HG03175 (cell line): ENCODE data around the gene PRR35.

Source experiments
- ATAC-seq: cut with Tn5 transposase; IDR thresholded peaks from one replicate; pipeline ENCODE4 v1.9.1; 2021; ENCODE audit warnings: mild to moderate bottlenecking, moderate library complexity; ENCODE audit not compliant: unreplicated experiment

PRR35 gene

GRCh38 chr16:527015-527903 lies 32.9 kb upstream of the PRR35 start, which contains the start of gene CAPN15:
TSS of gene CAPN15 (plus strand) at chr16:527712. CDS start at chr16:546839, 19,127 bp downstream.
- peak; percentile 68 for ATAC-seq

DNA sequence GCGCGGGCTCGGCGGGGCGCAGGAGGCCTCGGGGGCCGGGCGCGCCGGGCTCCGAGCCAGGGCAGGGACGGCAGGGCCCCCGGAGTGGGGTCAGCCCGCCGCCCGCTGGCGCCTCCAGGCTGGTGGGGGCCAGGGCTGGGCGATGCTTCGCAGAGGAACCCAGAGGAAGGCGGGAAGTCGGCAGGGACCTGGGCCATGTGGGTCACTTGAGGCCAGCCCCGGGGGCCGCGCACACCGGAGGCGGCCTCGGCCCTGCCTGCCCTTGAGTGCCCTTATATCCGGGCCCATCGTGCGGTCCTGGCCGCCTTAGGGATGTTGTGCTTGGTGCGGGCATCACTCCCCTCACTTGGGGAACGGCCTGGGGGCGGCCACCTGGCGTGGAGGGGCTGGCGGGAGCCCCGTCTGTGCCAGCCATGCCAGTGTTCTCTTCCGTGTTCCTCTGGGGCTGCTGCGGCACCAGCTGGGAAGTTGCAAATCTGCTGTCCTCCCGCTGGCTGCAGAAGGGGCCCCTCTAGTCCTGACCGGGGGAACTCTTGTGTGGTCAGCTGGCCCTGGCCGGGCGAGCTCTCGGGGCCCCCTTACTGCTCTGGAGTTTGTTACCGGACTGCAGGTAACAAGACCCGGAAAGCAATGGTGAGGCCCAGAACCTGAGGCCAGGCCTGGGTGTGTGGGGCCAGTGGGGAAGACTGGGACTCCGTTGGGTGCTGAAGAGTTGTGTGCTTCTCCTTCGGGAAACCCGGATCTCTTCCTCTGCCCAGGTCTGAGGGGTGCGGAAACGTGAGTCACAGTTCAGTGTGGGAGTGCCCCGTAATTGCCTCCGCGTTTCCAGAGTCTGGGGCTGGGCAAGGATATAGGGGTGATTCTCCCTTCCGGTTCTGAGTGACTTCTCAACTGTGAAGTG lies 31.8 kb upstream of the PRR35 start:
- ATAC-seq: peak; percentile 8

DNA sequence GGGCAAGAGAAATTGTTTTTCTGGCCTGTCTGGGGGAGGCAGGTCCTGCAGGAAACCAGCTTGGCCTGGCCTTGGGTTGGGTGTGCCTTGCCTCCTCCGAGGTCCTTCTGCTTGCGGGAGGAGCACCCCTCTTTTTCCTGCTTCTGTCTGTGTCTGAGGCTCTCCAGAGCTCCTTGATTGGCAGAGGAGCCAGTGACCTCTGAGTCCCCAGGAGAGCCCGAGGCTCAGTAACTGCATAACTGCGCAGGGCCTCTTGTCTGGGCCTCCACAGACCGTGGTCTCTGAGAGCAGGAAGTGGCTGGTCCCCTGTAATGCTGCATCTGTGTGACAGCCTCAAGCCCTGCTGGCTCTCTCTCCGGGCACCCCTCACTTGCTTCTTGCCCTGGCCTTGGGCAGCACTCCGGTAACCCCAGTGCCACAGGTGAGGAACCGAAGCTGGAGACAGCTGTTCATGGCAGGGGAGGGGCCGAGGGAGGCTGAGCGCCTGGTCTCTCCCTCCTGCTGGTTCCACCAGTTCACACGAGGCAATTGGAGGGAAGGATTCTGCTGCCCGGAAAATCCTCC lies 31.1 kb upstream of the PRR35 start:
- no peak for ATAC-seq

- no peak for ATAC-seq
Observed at GRCh38 chr16:530111-530817, 29.9 kb upstream of the PRR35 start.

DNA sequence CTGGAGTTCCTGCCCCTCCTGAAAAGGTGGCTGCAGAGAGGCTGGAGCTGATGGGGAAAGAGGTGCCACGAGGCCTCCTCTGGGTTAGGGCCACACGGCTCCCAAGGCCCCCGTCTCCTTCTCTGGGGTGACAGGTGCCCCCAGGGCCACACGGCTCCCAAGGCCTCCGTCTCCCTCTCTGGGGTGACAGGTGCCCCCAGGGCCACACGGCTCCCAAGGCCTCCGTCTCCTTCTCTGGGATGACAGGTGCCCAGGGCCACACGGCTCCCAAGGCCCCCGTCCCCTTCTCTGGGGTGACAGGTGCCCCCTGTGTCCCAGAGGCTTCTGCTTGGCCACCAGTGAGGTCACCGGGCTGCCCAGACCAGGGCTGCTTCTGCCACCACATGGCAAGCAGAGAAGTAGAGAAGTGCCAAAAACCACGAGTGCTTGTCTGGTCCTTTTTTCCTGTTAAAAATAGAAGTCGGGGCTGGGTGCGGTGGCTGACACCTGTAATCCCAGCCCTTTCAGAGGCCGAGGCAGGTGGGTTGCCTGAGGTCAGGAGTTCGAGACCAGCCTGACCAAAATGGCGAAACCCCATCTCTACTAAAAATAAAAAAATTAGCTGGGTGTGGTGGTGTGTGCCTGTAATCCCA lies 28.6 kb upstream of the PRR35 start:
- ATAC-seq: no peak

GRCh38 chr16:533391-534123 lies 26.6 kb upstream of the PRR35 start:
- ATAC-seq: no peak

DNA sequence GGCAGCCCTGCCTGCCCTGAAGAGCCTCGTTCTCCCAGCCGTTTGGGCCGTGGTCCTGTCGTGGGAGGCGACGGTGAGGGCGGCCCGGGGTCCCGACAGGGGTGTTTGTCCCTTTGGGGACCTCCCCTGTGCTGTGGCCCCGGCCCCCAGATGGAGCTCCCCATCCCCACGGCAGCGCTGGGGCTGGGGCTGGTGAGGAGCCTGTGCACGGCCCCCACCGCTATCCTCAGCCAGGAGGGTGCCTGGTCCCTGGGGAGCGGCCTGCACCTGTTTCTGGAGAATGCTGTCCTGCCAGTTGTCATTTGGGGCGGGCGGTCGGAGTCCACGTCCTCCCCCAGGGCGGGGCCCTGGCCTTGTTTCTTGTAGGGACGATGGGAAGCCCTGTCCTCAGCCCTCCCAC lies 26.1 kb upstream of the PRR35 start:
- no peak for ATAC-seq

- ATAC-seq: no peak
Observed at GRCh38 chr16:534856-535445, 25.2 kb upstream of the PRR35 start.

DNA sequence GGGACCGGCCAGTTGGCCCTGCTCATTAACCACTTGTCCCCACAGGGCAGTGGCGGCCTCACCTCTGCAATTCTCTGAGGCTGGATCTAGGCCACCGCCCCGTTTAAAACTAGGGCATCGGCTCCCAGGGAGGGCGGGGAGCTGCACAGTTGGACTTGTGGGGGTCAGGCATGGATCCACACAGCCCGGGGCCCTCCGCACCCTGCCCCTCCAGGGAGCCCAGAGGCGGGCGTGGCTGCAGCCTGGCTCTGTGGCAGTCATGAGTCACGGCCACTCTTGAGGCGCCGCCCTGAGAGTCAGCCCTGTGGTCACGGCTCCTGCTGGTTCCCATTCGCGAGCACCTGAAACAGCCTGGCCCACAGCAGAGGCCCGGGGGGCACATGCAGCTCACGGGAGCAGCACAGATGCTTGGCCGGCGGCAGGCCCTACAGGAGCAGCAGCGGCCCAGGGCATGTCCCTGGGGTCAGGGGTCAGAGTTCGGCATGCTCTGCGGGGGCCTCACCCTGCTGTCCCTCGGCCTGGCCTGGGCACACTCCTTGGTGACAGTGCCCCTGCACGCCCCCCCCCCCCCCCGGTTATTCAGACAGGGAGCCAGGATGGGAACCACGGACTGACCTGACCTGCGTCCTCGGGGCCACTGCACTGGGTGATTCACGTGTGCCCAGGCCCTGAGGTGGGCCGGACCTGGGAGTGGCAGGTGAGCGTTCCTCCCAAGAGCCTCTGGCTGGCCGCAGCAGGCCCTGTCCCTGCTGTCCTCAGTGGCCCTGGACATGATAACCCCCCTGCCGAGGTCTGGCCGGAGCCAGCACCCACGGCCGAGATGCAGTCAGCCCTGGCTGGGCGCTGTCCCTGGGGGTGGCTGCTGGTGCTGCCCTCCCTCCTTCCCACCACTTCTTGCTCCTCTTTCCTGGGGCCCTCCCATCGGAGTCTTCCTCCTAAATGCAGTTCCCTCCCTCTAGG lies 24.5 kb upstream of the PRR35 start:
- ATAC-seq: no peak

DNA sequence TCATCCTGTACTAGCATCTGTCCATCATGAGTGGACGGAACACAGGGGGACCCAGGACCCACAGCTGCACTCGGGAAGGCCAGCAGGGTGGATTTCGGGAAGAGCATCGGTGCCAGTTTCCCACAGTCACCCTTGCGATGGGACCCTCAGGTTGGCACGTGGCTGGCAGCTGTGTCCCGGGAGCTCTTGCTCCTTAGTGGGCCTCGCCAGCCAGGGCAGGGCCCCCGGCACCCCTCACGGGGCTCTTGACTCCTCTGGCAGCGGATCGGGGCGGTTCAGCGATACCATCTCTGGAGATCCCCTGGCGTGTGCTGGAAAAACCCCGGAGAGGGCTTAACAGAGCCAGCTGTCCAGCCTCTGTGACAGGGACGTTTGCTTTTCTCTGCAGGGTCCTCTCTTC lies 23.4 kb upstream of the PRR35 start:
- no peak for ATAC-seq

DNA sequence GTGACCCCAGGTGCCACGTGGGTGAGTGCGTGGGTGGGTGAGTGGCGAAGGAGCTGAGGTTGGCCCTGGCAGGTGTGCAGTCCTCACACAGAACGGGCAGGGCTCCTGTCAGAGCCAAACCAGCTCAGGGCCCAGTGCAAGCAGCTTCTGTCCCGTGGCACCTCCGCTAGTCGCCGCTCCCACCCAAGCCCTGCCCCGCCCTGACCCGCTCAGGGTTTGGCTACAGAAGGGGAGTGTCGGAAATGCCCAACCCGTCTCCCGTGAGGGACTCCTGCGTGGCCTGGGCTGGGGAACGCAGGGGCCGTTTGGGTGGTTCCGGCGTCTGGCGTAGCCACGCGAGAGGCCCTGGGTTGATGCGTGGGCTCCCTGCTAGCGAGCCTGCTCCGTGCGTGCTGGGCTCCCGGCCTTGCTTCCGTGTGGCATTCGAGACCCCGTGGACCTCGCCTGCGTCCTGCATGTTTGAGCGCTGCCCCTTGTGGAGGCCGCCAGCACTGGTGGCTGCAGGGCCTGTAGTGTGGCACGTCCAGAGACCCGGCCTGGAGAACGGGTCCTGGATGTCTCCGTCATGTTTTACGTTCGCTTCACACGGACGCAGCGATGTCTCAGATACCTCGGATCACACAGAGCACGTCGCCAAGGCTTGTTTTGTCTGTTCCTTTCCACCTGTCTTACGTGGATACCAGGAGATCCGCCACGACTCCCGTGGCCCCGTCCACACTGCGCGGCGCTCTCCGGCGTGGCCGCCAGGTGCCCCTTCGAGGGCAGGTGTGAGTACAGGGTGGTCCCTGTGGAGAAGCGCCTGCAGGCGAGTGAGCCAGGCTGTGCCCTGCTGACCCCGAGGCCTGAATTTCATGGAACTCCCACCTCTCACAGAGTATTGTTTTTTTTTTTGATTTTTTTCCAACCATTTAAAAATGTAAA lies 22.5 kb upstream of the PRR35 start:
- no peak for ATAC-seq

GRCh38 chr16:539901-540530 lies 20.2 kb upstream of the PRR35 start:
- ATAC-seq: no peak

DNA sequence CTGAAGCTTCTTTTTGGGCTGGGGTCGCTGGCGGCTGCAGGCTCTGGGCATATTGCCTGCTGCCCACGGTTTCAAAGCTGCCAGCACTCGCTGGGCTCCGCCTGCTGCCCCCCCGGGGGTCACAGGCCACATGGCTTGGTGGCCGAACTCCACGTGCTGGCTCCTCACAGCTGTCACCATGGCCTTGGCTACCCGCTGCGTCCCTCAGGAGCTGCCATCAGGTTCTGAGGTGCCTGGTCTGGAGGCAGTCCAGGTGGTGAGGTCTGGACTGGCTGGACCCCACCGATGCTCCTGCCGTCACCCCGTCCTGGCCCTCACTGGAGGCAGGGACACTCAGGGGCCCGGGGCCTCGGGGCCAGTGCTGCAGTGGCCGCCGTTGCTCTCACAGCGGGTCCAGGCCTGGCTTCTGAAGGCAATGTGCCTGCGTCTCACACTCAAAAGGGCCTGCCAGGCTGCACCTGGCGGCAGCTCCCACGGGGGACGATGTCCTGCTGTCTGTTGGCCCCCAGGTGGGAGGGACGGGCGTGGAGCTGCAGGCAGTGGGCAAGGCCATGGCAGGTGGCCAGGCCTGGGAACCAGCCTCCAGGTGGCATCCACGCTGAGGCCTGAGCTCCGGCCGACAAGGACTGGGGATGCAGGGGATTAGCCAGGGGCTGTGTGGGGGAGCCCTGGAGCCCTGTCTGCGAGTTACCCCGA lies 19.4 kb upstream of the PRR35 start:
- ATAC-seq: no peak

DNA sequence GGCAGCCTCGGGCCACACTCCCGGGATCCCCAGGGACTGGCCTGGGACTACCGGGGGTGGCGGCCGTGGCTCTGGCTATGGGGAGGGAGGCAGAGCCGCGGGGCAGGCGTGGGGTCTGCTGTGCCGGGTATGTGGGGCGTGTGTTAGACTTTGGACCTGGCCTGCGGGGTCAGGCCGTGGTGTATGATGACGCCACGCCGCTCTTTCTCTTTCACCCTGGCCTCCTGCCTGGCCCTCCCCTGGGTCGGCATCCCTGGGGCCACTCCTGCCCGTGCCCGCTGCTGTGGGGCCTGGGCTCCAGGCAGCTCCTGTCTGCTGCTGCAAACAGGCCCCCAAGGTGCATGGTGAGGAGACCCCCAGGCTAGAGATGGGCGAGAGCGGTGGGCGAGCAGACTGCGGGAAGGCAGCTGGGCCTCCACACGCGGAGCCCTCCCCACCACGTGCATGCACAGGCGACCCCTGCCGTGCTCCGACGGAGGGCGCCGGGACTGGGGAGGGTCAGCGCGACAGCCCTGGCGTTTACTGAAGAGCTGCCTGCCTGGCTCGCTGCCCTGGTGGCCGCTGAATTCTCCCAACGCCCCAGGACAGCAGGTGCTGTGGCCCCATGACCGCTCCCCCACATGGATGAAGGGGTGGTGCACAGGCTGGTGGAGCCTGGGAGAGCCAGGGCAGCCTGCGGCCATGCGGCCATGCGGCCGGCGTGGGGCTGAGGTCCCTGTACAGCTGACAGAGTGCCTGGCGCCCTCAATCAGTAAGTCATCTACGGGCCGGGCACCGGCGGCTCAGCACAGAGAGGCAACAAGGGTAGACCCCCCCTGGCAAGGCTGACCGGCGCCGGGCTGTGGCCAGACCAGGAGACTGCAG lies 16.7 kb upstream of the PRR35 start:
- ATAC-seq: no peak

DNA sequence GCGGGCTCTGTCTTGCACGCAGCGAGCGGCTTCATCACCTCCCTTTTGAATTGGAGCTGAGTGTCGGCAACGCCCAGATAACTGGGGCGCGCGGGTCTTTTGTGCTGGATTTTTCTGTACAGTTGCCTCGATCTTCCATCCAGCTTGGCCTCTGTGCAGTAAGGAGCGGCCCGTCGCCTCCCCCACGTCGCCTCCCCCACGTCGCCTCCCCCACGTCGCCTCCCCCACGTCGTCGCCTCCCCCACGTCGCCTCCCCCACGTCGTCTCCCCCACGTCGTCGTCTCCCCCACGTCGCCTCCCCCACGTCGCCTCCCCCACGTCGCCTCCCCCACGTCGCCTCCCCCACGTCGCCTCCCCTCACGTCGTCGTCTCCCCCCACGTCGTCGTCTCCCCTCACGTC lies 15.7 kb upstream of the PRR35 start:
- no peak for ATAC-seq
